ENCODE measurements around the gene CYB561. TPM values are rescaled to one million over a fixed set of nuclear protein-coding genes. Genes with fewer than 3 reads are reported as not detected.

Gene CYB561
- total and polyA plus RNA-seq, 9 of the 15 experiments (the other 6 are each of a cell fraction or from before 2014, with no cell fraction given), result 4.0 to 30.8 (median 17.4) TPM

- TF ChIP-seq ZNF655 (CRISPR knock-in tag; IDR thresholded peaks at IDR 0.05), result no peak
- no peak; the same call in 1 of the 2 replicates for TF ChIP-seq ARID4B (CRISPR knock-in tag; IDR thresholded peaks at IDR 0.05)
- TF ChIP-seq ETS2 (tag; IDR thresholded peaks at IDR 0.05; ENCODE audit: borderline replicate concordance, poor library complexity, severe bottlenecking), result no peak
- TF ChIP-seq NFE2L1 (tag; IDR thresholded peaks at IDR 0.05; ENCODE audit: borderline replicate concordance, low read depth), result no peak
- TF ChIP-seq POLR3G (IDR thresholded peaks at IDR 0.05; ENCODE audit: extremely low read depth, insufficient read length, insufficient replicate concordance), result no peak
- TF ChIP-seq ZNF561 (CRISPR knock-in tag; conservative IDR thresholded peaks at IDR 0.05), result no peak
- no peak for TF ChIP-seq TBL1XR1 (IDR thresholded peaks at IDR 0.05; ENCODE audit: low read length in 2 of 2)
- TF ChIP-seq PML (IDR thresholded peaks at IDR 0.05; ENCODE audit: low read length), result no peak; the same call in 1 of the 2 replicates
- TF ChIP-seq ZNF551 (CRISPR knock-in tag; IDR thresholded peaks at IDR 0.05), result no peak
- TF ChIP-seq CAMTA2 (CRISPR knock-in tag; conservative IDR thresholded peaks at IDR 0.05), result 0 out of 2 replicates have a peak, but pooled peaks have one; percentile 20
- no peak; the same call in 1 of the 2 replicates for TF ChIP-seq MYNN (IDR thresholded peaks at IDR 0.05)
- no peak for TF ChIP-seq MYNN (CRISPR knock-in tag; IDR thresholded peaks at IDR 0.05)
- peak; percentile 48 for TF ChIP-seq E2F6 (IDR thresholded peaks at IDR 0.05; ENCODE audit: borderline replicate concordance in 1 of 2, extremely low read depth in 1 of 2, insufficient read depth in 1 of 2, insufficient read length in 1 of 2, low read depth in 1 of 2, low read length in 1 of 2, poor library complexity in 1 of 2, severe bottlenecking in 1 of 2)
- TF ChIP-seq DMBX1 (CRISPR knock-in tag; IDR thresholded peaks at IDR 0.05; ENCODE audit: borderline replicate concordance), result peak; percentile 66; the same call in 1 of the 2 replicates
These were observed 806 bp upstream of the CYB561 start (continued) for GRCh38 chr17:63446753-63447470.
